OCI-LY7 (cell line): Measurements from ENCODE around the gene KIAA1549. TPM values are rescaled to one million over a fixed set of nuclear protein-coding genes. Genes with fewer than 3 reads are reported as not detected.

Experiments used
- BruUV-seq: library from RNA; stranded (reverse); fragments of 400-500 nt; replicated peaks from 2 replicates; lab custom pipeline; 2021; lab: Mats Ljungman, UMichigan
- CTCF ChIA-PET: fragments of 300-600 bp; sonication (Branson Sonifier 250); formaldehyde crosslinking; loops from one replicate; lab custom pipeline; 2022; ENCODE audit warnings: antibody characterized with exemption; ENCODE audit not compliant: unreplicated experiment; lab: Charles Lee
- POLR2A ChIA-PET: fragments of 300-600 bp; sonication (Branson Sonifier 250); formaldehyde crosslinking; loops from one replicate; lab custom pipeline; 2022; ENCODE audit warnings: antibody characterized with exemption; lab: Charles Lee
- DNase-seq: peaks from one replicate; pipeline ENCODE4 v3.0.0-alpha.2; 2015; ENCODE audit warnings: low spot score
- H2AFZ ChIP-seq: fragments of 200-600 bp; sonication (generic), shearing (Covaris generic); 2 replicates; pipeline ENCODE4 v1.6.1; 2014; ENCODE audit warnings: mild to moderate bottlenecking, antibody characterized with exemption, low read length, moderate library complexity
- H3K27ac ChIP-seq: fragments of 200-600 bp; sonication (generic); 2 replicates; pipeline ENCODE4 v1.5.1; 2014; ENCODE audit warnings: mixed run types, low read depth, mild to moderate bottlenecking, moderate library complexity, low read length, inconsistent platforms; ENCODE audit not compliant: poor library complexity, severe bottlenecking
- H3K36me3 ChIP-seq: fragments of 200-600 bp; sonication (generic); 2 replicates; pipeline ENCODE4 v1.6.1; 2014; ENCODE audit warnings: mild to moderate bottlenecking, antibody characterized with exemption, low read length, moderate library complexity, mixed read lengths; ENCODE audit not compliant: insufficient read depth
- H3K4me1 ChIP-seq: fragments of 200-600 bp; sonication (generic); 2 replicates; pipeline ENCODE4 v1.5.1; 2014; ENCODE audit warnings: mild to moderate bottlenecking, low read length; ENCODE audit not compliant: insufficient read depth, poor library complexity, severe bottlenecking
- H3K4me2 ChIP-seq: fragments of 200-600 bp; sonication (generic); 2 replicates; pipeline ENCODE4 v1.6.1; 2014; ENCODE audit warnings: mild to moderate bottlenecking, low read length
- H3K4me3 ChIP-seq: fragments of 200-600 bp; sonication (generic); 2 replicates; pipeline ENCODE4 v1.5.1; 2014; ENCODE audit warnings: mild to moderate bottlenecking, low read depth, low read length; ENCODE audit not compliant: poor library complexity, severe bottlenecking
- H3K79me2 ChIP-seq: fragments of 200-600 bp; sonication (generic); 2 replicates; pipeline ENCODE4 v1.6.1; 2016; ENCODE audit warnings: low read depth, mild to moderate bottlenecking, low read length, moderate library complexity, mixed read lengths; ENCODE audit not compliant: insufficient read depth
- H3K9me2 ChIP-seq: fragments of 200-600 bp; sonication (generic); 2 replicates; pipeline ENCODE4 v1.6.1; 2016; ENCODE audit warnings: mild to moderate bottlenecking, low read length, mixed read lengths; ENCODE audit not compliant: insufficient read depth
- H3K9me3 ChIP-seq: fragments of 200-600 bp; sonication (generic); 2 replicates; pipeline ENCODE4 v1.6.1; 2014; ENCODE audit warnings: mild to moderate bottlenecking, mixed run types, low read length, mixed read lengths
- H4K20me1 ChIP-seq: fragments of 200-600 bp; sonication (generic); 2 replicates; pipeline ENCODE4 v1.6.1; 2014; ENCODE audit warnings: mild to moderate bottlenecking, antibody characterized with exemption, low read length, moderate library complexity, mixed read lengths; ENCODE audit not compliant: insufficient read depth
- EZH2phosphoT487 ChIP-seq: fragments of 200-600 bp; sonication (generic); IDR thresholded peaks from 2 replicates; pipeline ENCODE4 v1.6.1; 2018; ENCODE audit warnings: low read depth, borderline replicate concordance, mild to moderate bottlenecking, mixed run types, antibody characterized with exemption, low read length, moderate library complexity, mixed read lengths
- intact Hi-C: fragments of 100-400 bp; cut with micrococcal nuclease; formaldehyde crosslinking; loops from one replicate; pipeline ENCODE4 v1.10.0; 2022; ENCODE audit not compliant: unreplicated experiment
- total RNA-seq, 2 experiments: library from RNA; depleted of rRNA in 1 of 2; stranded (reverse); fragments of >200 nt in 1 of 2; shearing (Covaris generic) in 1 of 2; gene quantifications; 2 replicates each; pipeline ENCODE4 v1.2.3, GENCODE V29; 2014 to 2022
- TF ChIP-seq, protein P1 (sequence below): fragments of 200-600 bp; sonication (generic); conservative IDR thresholded peaks from 2 replicates; pipeline ENCODE4 v1.5.1; 2014; ENCODE audit warnings: mild to moderate bottlenecking, antibody characterized with exemption, low read length, moderate library complexity, mixed read lengths

Gene KIAA1549
- total RNA-seq, 2 experiments from 2014 or later: 0.03 to 3.0 TPM

DNA sequence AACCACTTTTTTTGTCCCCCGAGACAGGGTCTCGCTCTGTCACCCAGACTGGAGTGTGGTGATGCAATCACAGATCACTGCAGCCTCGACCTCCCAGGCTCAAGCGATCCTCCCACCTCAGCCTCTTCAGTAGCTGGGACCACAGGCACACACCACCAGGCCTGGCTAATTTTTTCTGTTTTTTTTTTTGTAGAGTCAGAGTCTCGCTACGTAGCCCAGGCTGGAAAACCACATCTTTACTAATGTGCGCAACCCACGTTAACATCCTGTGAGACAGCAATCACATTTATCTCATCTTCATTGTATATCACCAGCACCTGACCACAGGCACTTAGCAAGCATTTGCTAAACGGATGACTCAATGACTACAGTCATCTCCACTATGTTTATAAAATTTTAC, 105.4 kb downstream of the KIAA1549 start:
- CTCF ChIA-PET: no interaction called here
- Histone ChIP-seq H3K9me2 (no peaks in the 10 kb centered on the region), H2AFZ (no peak overlapping the region), H3K36me3 (no peaks in the 10 kb centered on the region), H3K79me2 (no peaks in the 10 kb centered on the region), H3K9me3 (no peaks in the 10 kb centered on the region), H3K27ac (no peak overlapping the region), H3K4me1 (no peaks in the 10 kb centered on the region), H3K4me3 (no peak overlapping the region), H4K20me1 (no peaks in the 10 kb centered on the region), H3K4me2 (no peak overlapping the region)
- no TSS peak for BruUV-seq
- intact Hi-C loops: no loop called here
- TF ChIP-seq EZH2phosphoT487: no peak
- TF ChIP-seq, protein P1, sequence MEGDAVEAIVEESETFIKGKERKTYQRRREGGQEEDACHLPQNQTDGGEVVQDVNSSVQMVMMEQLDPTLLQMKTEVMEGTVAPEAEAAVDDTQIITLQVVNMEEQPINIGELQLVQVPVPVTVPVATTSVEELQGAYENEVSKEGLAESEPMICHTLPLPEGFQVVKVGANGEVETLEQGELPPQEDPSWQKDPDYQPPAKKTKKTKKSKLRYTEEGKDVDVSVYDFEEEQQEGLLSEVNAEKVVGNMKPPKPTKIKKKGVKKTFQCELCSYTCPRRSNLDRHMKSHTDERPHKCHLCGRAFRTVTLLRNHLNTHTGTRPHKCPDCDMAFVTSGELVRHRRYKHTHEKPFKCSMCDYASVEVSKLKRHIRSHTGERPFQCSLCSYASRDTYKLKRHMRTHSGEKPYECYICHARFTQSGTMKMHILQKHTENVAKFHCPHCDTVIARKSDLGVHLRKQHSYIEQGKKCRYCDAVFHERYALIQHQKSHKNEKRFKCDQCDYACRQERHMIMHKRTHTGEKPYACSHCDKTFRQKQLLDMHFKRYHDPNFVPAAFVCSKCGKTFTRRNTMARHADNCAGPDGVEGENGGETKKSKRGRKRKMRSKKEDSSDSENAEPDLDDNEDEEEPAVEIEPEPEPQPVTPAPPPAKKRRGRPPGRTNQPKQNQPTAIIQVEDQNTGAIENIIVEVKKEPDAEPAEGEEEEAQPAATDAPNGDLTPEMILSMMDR: no peak
- POLR2A ChIA-PET: no interaction called here
- DNase-seq: no peak

DNA sequence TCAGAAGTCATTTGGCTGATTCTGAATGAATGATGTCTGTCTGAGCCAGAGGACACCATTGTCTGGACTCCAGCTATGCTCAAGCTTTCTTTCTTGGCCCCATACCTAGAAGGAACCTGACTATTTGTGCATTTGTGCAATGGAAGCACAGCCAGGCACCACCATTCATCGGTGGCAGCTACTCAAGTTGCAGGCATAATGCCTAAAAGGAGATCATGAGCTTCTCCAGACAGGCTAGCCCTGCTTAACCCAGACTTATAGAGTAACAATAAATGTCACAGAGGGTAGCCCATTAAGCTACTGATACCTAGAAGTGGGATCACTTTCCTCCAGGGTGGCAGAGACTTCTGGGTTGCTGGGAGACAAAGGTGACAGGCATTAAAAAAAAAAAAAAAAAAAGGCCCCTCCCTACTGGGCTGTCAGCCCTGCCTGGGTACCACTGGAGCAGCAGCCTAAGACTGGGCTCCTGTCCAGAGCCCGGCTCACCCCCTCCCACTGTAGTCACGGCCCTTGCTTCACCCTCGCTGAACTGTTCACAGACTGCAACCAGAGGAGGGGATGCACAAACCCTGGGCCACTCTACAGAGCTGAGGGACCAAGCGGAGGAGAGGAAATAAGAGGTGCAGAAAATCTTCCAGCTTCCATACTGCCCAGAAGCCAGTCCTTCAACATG, 107.8 kb downstream of the KIAA1549 start:
- no peak overlapping the region for H3K4me3 ChIP-seq
- TF ChIP-seq, protein P1: no peak
- TF ChIP-seq EZH2phosphoT487: no peak
- H3K27ac ChIP-seq: no peak overlapping the region
- POLR2A ChIA-PET: interaction anchor here (0.7 to 0.8 kb wide), 3 partner anchors 24 to 393 kb away, joined by 3 to 6 read pairs (median 3); no protein-coding TSS in a partner anchor
- H3K79me2 ChIP-seq: no peaks in the 10 kb centered on the region
- DNase-seq: no peak
- H3K4me2 ChIP-seq: no peak overlapping the region
- H3K4me1 ChIP-seq: no peaks in the 10 kb centered on the region
- no TSS peak for BruUV-seq
- no peak overlapping the region for H2AFZ ChIP-seq
- H3K9me2 ChIP-seq: no peaks in the 10 kb centered on the region
- H4K20me1 ChIP-seq: no peaks in the 10 kb centered on the region
- CTCF ChIA-PET: no interaction called here
- H3K36me3 ChIP-seq: no peaks in the 10 kb centered on the region
- no peaks in the 10 kb centered on the region for H3K9me3 ChIP-seq
- intact Hi-C loops: no loop called here

DNA sequence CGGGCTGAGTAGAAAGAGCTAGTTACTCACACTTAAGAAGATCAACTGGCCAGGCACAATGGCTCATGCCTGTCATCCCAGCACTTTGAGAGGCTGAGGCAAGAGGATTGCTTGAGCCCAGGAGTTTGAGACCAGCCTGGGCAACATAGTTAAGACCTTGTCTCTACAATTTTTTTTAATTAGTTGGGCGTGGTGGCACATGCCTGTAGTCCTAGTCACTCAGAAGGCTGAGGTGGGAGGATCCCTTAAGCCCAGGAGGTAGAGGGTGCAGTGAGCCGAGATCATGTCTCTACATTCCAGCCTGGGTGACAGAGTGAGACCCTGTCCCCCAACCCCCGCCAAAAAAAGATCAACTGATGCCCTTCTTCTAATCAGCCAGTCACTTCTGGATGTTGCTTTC, 108.6 kb downstream of the KIAA1549 start:
- no peaks in the 10 kb centered on the region for H3K4me1 ChIP-seq
- POLR2A ChIA-PET: no interaction called here
- H3K4me3 ChIP-seq: no peak overlapping the region
- H2AFZ ChIP-seq: no peak overlapping the region
- H3K36me3 ChIP-seq: no peaks in the 10 kb centered on the region
- no peak overlapping the region for H3K4me2 ChIP-seq
- TF ChIP-seq EZH2phosphoT487: no peak
- BruUV-seq: no TSS peak
- H3K9me2 ChIP-seq: no peaks in the 10 kb centered on the region
- intact Hi-C loops: no loop called here
- DNase-seq: no peak
- H3K79me2 ChIP-seq: no peaks in the 10 kb centered on the region
- H3K27ac ChIP-seq: no peak overlapping the region
- no peaks in the 10 kb centered on the region for H3K9me3 ChIP-seq
- CTCF ChIA-PET: no interaction called here
- H4K20me1 ChIP-seq: no peaks in the 10 kb centered on the region
